Measurements from ENCODE around the gene BOLA1. TPM values are rescaled to one million over a fixed set of nuclear protein-coding genes. Genes with fewer than 3 reads are reported as not detected.

BOLA1 gene
- total and polyA plus RNA-seq, 2 of the 13 experiments (the other 11 are each of a cell fraction or from before 2014, with no cell fraction given) = 3.2 to 4.2 TPM

DNA sequence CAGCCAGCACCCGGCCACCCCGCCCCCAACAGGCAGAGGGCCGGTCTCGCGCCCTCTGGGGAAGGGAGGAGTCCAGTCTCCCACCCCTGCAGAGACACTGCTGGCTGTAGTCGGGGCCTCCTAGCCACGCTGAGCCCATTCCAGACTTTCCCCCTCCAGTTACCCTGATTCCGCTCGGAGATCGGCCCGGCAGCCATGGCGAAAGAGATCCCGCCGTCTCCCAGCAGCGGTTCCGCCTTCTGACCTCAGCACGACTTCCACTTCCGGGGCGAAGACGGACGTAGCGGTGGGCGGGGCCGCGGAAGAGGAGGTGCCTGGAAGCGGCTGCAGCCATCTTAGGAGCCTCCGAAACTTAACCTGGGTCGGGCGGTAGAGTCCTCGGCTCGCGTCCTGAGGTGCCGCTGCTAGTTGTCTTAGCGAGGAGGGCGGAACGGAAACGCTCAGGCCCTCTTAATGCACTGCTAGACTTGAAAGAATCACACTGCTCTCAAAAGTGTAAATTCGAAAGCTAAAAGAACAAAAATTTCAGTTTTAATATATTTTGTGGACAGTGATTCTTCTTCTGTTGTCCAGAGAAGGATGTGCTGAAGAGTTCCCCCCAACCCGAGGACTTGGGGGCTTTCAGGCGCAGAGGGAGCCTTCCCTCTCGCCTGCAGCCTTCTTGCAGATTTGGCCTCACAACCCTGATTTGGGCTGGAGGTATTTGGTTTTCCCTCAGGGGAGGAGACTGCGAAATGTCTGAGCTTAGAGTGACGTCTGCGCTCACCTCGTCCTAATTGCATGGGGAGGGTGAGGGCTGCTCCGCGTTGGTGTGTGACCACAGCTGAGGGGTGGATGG is 28.4 kb downstream of the BOLA1 start, which contains the start of gene SF3B4 (continued):
- TF ChIP-seq CREM (IDR thresholded peaks at IDR 0.05) (peak; percentile 91), CREM (CRISPR knock-in tag; IDR thresholded peaks at IDR 0.05) (no peak), ZBTB7A (CRISPR knock-in tag; IDR thresholded peaks at IDR 0.05) (no peak), TARDBP (CRISPR knock-in tag; IDR thresholded peaks at IDR 0.05) (peak; percentile 73; the same call in 1 of the 2 replicates), ZNF883 (CRISPR knock-in tag; IDR thresholded peaks at IDR 0.05; ENCODE audit: not compliant biosample characterization) (no peak), TOPORS (CRISPR knock-in tag; IDR thresholded peaks at IDR 0.05) (no peak), ZNF841 (CRISPR knock-in tag; IDR thresholded peaks at IDR 0.05; ENCODE audit: borderline replicate concordance) (no peak), ZNF30 (CRISPR knock-in tag; IDR thresholded peaks at IDR 0.05) (no peak), ZMYM4 (CRISPR knock-in tag; IDR thresholded peaks at IDR 0.05) (peak; percentile 83), ZNF468 (CRISPR knock-in tag; IDR thresholded peaks at IDR 0.05) (no peak), PHB2 (IDR thresholded peaks at IDR 0.05; ENCODE audit: partially characterized antibody) (no peak), ZNF614 (CRISPR knock-in tag; IDR thresholded peaks at IDR 0.05; ENCODE audit: borderline replicate concordance) (peak; percentile 80), FIP1L1 (IDR thresholded peaks at IDR 0.05; ENCODE audit: borderline replicate concordance, insufficient read depth, low read depth, low read length) (no peak), RORA (CRISPR knock-in tag; IDR thresholded peaks at IDR 0.05) (no peak), POGZ (CRISPR knock-in tag; IDR thresholded peaks at IDR 0.05) (peak; percentile 81), ZNF549 (CRISPR knock-in tag; IDR thresholded peaks at IDR 0.05) (no peak), ATAD3A (CRISPR knock-in tag; IDR thresholded peaks at IDR 0.05) (no peak), JARID2 (CRISPR knock-in tag; IDR thresholded peaks at IDR 0.05; ENCODE audit: insufficient replicate concordance) (peak; percentile 43), ZFP90 (CRISPR knock-in tag; IDR thresholded peaks at IDR 0.05; ENCODE audit: borderline replicate concordance) (peak; percentile 43; the same call in 1 of the 2 replicates), CEBPB (IDR thresholded peaks at IDR 0.05; ENCODE audit: borderline replicate concordance, low read depth, low read length) (no peak; the same call in 1 of the 2 replicates), ZFP37 (CRISPR knock-in tag; IDR thresholded peaks at IDR 0.05; ENCODE audit: borderline replicate concordance) (no peak; the same call in 1 of the 2 replicates)
- TF ChIP-seq, protein P1, sequence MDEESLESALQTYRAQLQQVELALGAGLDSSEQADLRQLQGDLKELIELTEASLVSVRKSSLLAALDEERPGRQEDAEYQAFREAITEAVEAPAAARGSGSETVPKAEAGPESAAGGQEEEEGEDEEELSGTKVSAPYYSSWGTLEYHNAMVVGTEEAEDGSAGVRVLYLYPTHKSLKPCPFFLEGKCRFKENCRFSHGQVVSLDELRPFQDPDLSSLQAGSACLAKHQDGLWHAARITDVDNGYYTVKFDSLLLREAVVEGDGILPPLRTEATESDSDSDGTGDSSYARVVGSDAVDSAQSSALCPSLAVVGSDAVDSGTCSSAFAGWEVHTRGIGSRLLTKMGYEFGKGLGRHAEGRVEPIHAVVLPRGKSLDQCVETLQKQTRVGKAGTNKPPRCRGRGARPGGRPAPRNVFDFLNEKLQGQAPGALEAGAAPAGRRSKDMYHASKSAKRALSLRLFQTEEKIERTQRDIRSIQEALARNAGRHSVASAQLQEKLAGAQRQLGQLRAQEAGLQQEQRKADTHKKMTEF (CRISPR knock-in tag; IDR thresholded peaks at IDR 0.05) = peak; percentile 79
- TF ChIP-seq, protein P2, sequence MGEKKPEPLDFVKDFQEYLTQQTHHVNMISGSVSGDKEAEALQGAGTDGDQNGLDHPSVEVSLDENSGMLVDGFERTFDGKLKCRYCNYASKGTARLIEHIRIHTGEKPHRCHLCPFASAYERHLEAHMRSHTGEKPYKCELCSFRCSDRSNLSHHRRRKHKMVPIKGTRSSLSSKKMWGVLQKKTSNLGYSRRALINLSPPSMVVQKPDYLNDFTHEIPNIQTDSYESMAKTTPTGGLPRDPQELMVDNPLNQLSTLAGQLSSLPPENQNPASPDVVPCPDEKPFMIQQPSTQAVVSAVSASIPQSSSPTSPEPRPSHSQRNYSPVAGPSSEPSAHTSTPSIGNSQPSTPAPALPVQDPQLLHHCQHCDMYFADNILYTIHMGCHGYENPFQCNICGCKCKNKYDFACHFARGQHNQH (CRISPR knock-in tag; IDR thresholded peaks at IDR 0.05) = peak; percentile 57; the same call in 1 of the 2 replicates
- TF ChIP-seq, protein P3, sequence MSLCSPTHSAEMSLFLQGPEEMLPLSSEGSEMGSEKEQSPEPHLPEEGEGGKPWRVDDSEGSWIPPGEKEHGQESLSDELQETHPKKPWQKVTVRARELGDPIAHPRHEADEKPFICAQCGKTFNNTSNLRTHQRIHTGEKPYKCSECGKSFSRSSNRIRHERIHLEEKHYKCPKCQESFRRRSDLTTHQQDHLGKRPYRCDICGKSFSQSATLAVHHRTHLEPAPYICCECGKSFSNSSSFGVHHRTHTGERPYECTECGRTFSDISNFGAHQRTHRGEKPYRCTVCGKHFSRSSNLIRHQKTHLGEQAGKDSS (CRISPR knock-in tag; IDR thresholded peaks at IDR 0.05; ENCODE audit: borderline replicate concordance, low read depth) = no peak; the same call in 1 of the 2 replicates
- TF ChIP-seq, protein P4, sequence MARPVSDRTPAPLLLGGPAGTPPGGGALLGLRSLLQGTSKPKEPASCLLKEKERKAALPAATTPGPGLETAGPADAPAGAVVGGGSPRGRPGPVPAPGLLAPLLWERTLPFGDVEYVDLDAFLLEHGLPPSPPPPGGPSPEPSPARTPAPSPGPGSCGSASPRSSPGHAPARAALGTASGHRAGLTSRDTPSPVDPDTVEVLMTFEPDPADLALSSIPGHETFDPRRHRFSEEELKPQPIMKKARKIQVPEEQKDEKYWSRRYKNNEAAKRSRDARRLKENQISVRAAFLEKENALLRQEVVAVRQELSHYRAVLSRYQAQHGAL (CRISPR knock-in tag; IDR thresholded peaks at IDR 0.05; ENCODE audit: not compliant biosample characterization) = no peak

All from HepG2 (cell line).